HepG2 (cell line): Measurements from ENCODE around the gene SHISA7. TPM values are rescaled to one million over a fixed set of nuclear protein-coding genes. Genes with fewer than 3 reads are reported as not detected.

Source experiments
- CREB1 ChIP-seq, 2 experiments: fragments of 450-650 bp in 1 of 2; IDR thresholded peaks; 2 replicates each; pipeline ENCODE4 v1.6.1; 2016 to 2017; ENCODE audit warnings: control low read depth in 1 of 2, mild to moderate bottlenecking in 1 of 2, missing compliant biosample characterization in 1 of 2, missing genetic modification characterization in 1 of 2
- FOSL2 ChIP-seq: sonication (generic); formaldehyde crosslinking; IDR thresholded peaks from 2 replicates; pipeline ENCODE4 v1.4.0; 2020; ENCODE audit warnings: missing genetic modification reagents
- HNF1A ChIP-seq, 2 experiments: sonication (generic) in 1 of 2; formaldehyde crosslinking in 1 of 2; IDR thresholded peaks; 2 replicates each; pipeline versions ENCODE4 v1.4.0 to v1.6.1; 2016 to 2020; ENCODE audit warnings: borderline replicate concordance in 1 of 2, low read depth in 1 of 2, mild to moderate bottlenecking in 1 of 2, missing genetic modification reagents in 1 of 2
- MED13 ChIP-seq: sonication (generic); formaldehyde crosslinking; IDR thresholded peaks from 2 replicates; pipeline ENCODE4 v1.5.0; 2020; ENCODE audit warnings: missing genetic modification reagents
- RBM39 ChIP-seq: fragments of 200-400 bp; formaldehyde crosslinking; IDR thresholded peaks from one replicate; pipeline ENCODE4 v1.6.1; 2018; ENCODE audit warnings: antibody characterized with exemption, mild to moderate bottlenecking, low read depth, low read length; ENCODE audit not compliant: poor library complexity, severe bottlenecking
- REXO4 ChIP-seq: sonication (generic); formaldehyde crosslinking; IDR thresholded peaks from 2 replicates; pipeline ENCODE4 v1.8.0; 2022; ENCODE audit warnings: missing genetic modification reagents, mild to moderate bottlenecking, borderline replicate concordance
- SALL1 ChIP-seq: sonication (generic); formaldehyde crosslinking; IDR thresholded peaks from 2 replicates; pipeline ENCODE4 v1.8.0; 2022; ENCODE audit warnings: mild to moderate bottlenecking, missing genetic modification reagents
- ZFY ChIP-seq: sonication (generic); formaldehyde crosslinking; IDR thresholded peaks from 2 replicates; pipeline ENCODE4 v1.4.0; 2020; ENCODE audit warnings: missing genetic modification reagents
- ZSCAN29 ChIP-seq: sonication (generic); formaldehyde crosslinking; conservative IDR thresholded peaks from 2 replicates; pipeline ENCODE4 v1.4.0; 2020; ENCODE audit warnings: mild to moderate bottlenecking, missing genetic modification reagents
- polyA plus RNA-seq, 8 experiments: library from polyadenylated mRNA; depleted of rRNA in 3 of 8; stranded (reverse) in 7 of 8; unstranded in 1 of 8; fragments of >200 nt; fragmentation: Illumina TruSeq in 4 of 8; extraction: Trizol in 4 of 8; gene quantifications; 2 replicates each; pipeline versions ENCODE4 v1.2.1 to v1.2.3, GENCODE V29; 2011 to 2016; ENCODE audit warnings: low read depth in 4 of 8, missing spikeins in 1 of 8, mixed read lengths in 1 of 8; ENCODE audit not compliant: insufficient read depth in 1 of 8
- total RNA-seq, 5 experiments: library from RNA; depleted of rRNA; stranded (reverse); fragments of >200 nt; fragmentation: Illumina TruSeq; extraction: Trizol; gene quantifications; 2 replicates each; pipeline ENCODE4 v1.2.3, GENCODE V29; 2016; ENCODE audit warnings: low read depth in 1 of 5

Gene SHISA7
- total and polyA plus RNA-seq, 2 of the 13 experiments (the other 11 are each of a cell fraction or from before 2014, with no cell fraction given) = not detected

- TF ChIP-seq HNF1A (IDR thresholded peaks at IDR 0.05; ENCODE audit: low read depth) (no peak), HNF1A (CRISPR knock-in tag; IDR thresholded peaks at IDR 0.05; ENCODE audit: borderline replicate concordance) (0 out of 2 replicates have a peak, but pooled peaks have one; percentile 22), REXO4 (CRISPR knock-in tag) (no peak), SALL1 (peak; percentile 20; the same call in 1 of the 2 replicates), CREB1 (IDR thresholded peaks at IDR 0.05) (peak; percentile 96), CREB1 (CRISPR knock-in tag; IDR thresholded peaks at IDR 0.05) (peak; percentile 96), FOSL2 (CRISPR knock-in tag) (peak; percentile 20; the same call in 1 of the 2 replicates), ZSCAN29 (0 out of 2 replicates have a peak, but pooled peaks have one; percentile 47), ZFY (CRISPR knock-in tag) (peak; percentile 42; the same call in 1 of the 2 replicates), MED13 (CRISPR knock-in tag) (peak; percentile 34; the same call in 1 of the 2 replicates), RBM39 (peak; percentile 42)
Observed at GRCh38 chr19:55484593-55485438, 41.7 kb upstream of the SHISA7 start, which contains the start of gene NAT14 (continued).
